HG03520 (cell line): Measurements from ENCODE around the gene ST6GALNAC3.

Source experiments
- ATAC-seq: cut with Tn5 transposase; IDR thresholded peaks from one replicate; pipeline ENCODE4 v1.9.1; 2021; ENCODE audit warnings: mild to moderate bottlenecking, moderate library complexity; ENCODE audit not compliant: unreplicated experiment

The ST6GALNAC3 gene

GRCh38 chr1:76140227-76140626 is 65.7 kb downstream of the ST6GALNAC3 start:
- no peak for ATAC-seq

GRCh38 chr1:76141929-76142328 is 67.4 kb downstream of the ST6GALNAC3 start:
- ATAC-seq, result no peak

- no peak for ATAC-seq
These were observed 68.4 kb downstream of the ST6GALNAC3 start for GRCh38 chr1:76142771-76143540.

- no peak for ATAC-seq
These were observed 69.7 kb downstream of the ST6GALNAC3 start for GRCh38 chr1:76144247-76144646.

GRCh38 chr1:76145332-76145731 is 70.8 kb downstream of the ST6GALNAC3 start:
- ATAC-seq, result no peak

GRCh38 chr1:76146184-76146583 is 71.6 kb downstream of the ST6GALNAC3 start:
- ATAC-seq, result no peak

GRCh38 chr1:76147917-76148316 is 73.4 kb downstream of the ST6GALNAC3 start:
- no peak for ATAC-seq

- no peak for ATAC-seq
These were observed 73.9 kb downstream of the ST6GALNAC3 start for GRCh38 chr1:76148460-76148859.

- no peak for ATAC-seq
These were observed 79.3 kb downstream of the ST6GALNAC3 start for GRCh38 chr1:76153841-76154205.

GRCh38 chr1:76154206-76154956 is 79.8 kb downstream of the ST6GALNAC3 start:
- ATAC-seq, result peak; percentile 94

- ATAC-seq, result no peak
These were observed 82.4 kb downstream of the ST6GALNAC3 start for GRCh38 chr1:76156987-76157386.

- no peak for ATAC-seq
These were observed 83.6 kb downstream of the ST6GALNAC3 start for GRCh38 chr1:76158126-76158525.

GRCh38 chr1:76160225-76160624 is 85.7 kb downstream of the ST6GALNAC3 start:
- ATAC-seq, result no peak

GRCh38 chr1:76161451-76161850 is 86.9 kb downstream of the ST6GALNAC3 start:
- ATAC-seq, result no peak

GRCh38 chr1:76162254-76162653 is 87.7 kb downstream of the ST6GALNAC3 start:
- ATAC-seq, result no peak

GRCh38 chr1:76164165-76164564 is 89.6 kb downstream of the ST6GALNAC3 start:
- no peak for ATAC-seq

- no peak for ATAC-seq
These were observed 95.5 kb downstream of the ST6GALNAC3 start for GRCh38 chr1:76170084-76170483.

GRCh38 chr1:76170513-76170912 is 96.0 kb downstream of the ST6GALNAC3 start:
- no peak for ATAC-seq

- no peak for ATAC-seq
These were observed 101.5 kb downstream of the ST6GALNAC3 start for GRCh38 chr1:76176000-76176399.

- no peak for ATAC-seq
These were observed 103.1 kb downstream of the ST6GALNAC3 start for GRCh38 chr1:76177615-76178014.

- no peak for ATAC-seq
These were observed 104.7 kb downstream of the ST6GALNAC3 start for GRCh38 chr1:76179219-76179698.

- no peak for ATAC-seq
These were observed 110.7 kb downstream of the ST6GALNAC3 start for GRCh38 chr1:76185207-76185606.
